Transverse colon (tissue), 4 donors: ENCODE results near the gene C2CD4A. TPM values are rescaled to one million over a fixed set of nuclear protein-coding genes. Genes with fewer than 3 reads are reported as not detected.
A peak's percentile ranks its signal among the peaks of the same experiment; 100 is the strongest.

ENCODE experiments used
- DNase-seq: peaks from one replicate; pipeline ENCODE4 v3.0.0-alpha.2; 2019
- H3K27ac ChIP-seq, 4 donors: fragments of 200-600 bp; sonication (generic); 2 replicates each; pipeline ENCODE4 v1.5.1; 2016 to 2018; ENCODE audit warnings: inconsistent platforms in 4 of 4
- H3K27me3 ChIP-seq: fragments of 200-600 bp; sonication (generic); 2 replicates; pipeline ENCODE4 v1.5.1; 2017; ENCODE audit warnings: inconsistent platforms
- H3K36me3 ChIP-seq, 4 donors: fragments of 200-600 bp; sonication (generic); 2 replicates each; pipeline ENCODE4 v1.5.1; 2017 to 2019; ENCODE audit warnings: inconsistent platforms in 4 of 4
- H3K4me1 ChIP-seq, 4 donors: fragments of 200-600 bp; sonication (generic); 2 replicates each; pipeline ENCODE4 v1.5.1; 2017 to 2020; ENCODE audit warnings: inconsistent platforms in 4 of 4
- H3K4me3 ChIP-seq, 4 donors: fragments of 200-600 bp; sonication (generic); 1 replicate in 1 of 4; 2 replicates in 3 of 4; pipeline versions ENCODE4 v1.5.1 to v1.6.1; 2017 to 2019; ENCODE audit warnings: inconsistent platforms in 4 of 4
- H3K9me3 ChIP-seq, 2 donors: fragments of 200-600 bp; sonication (generic); 2 replicates each; pipeline ENCODE4 v1.5.1; 2017 to 2019; ENCODE audit warnings: inconsistent platforms in 2 of 2
- CTCF ChIP-seq, 5 experiments: fragments of 200-600 bp in 3 of 5; fragments of 450-650 bp in 2 of 5; sonication (generic) in 3 of 5; IDR thresholded peaks; 1 replicate in 2 of 5; 2 replicates in 3 of 5; pipeline ENCODE4 v1.5.1; 2016 to 2017; ENCODE audit warnings: antibody characterized with exemption in 5 of 5, inconsistent platforms in 3 of 5, mild to moderate bottlenecking in 2 of 5, moderate library complexity in 1 of 5
- EP300 ChIP-seq: sonication (generic); formaldehyde crosslinking; IDR thresholded peaks from one replicate; pipeline ENCODE4 v1.6.1; 2017; ENCODE audit warnings: antibody characterized with exemption, low read depth
- POLR2A ChIP-seq: fragments of 450-650 bp; IDR thresholded peaks from one replicate; pipeline ENCODE4 v1.6.1; 2016; ENCODE audit warnings: antibody characterized with exemption, mild to moderate bottlenecking, moderate library complexity
- POLR2AphosphoS5 ChIP-seq, 3 donors: sonication (generic); formaldehyde crosslinking; IDR thresholded peaks; one replicate each; pipeline ENCODE4 v1.6.1; 2016; ENCODE audit warnings: antibody characterized with exemption in 3 of 3
- WGBS, 2 donors: methylation state at CpG; one replicate each; pipeline ENCODE4 v1.1.5; 2018; ENCODE audit warnings: low coverage in 1 of 2; 5-methylcytosine and 5-hydroxymethylcytosine counted together
- in situ Hi-C, 4 donors: fragments of 200-750 bp; cut with MboI; loops; one replicate each; pipeline versions ENCODE4 v1.15.0 to v1.15.1; 2017; ENCODE audit warnings: low sequenced_read_pairs in 3 of 4, low pct_ligation_motif_present in 1 of 4, low pct_unique_long_range_greater_than_20kb in 1 of 4
- intact Hi-C: fragments of 100-400 bp; cut with DNase I; formaldehyde crosslinking; loops from one replicate; pipeline ENCODE4 v1.15.1; 2023; ENCODE audit warnings: low total_unique reads
- total RNA-seq, 4 donors: library from RNA; depleted of rRNA; stranded (reverse); fragments of >200 nt; gene quantifications; one replicate each; pipeline ENCODE4 v1.1.0, GENCODE V29; 2016

C2CD4A gene
- total RNA-seq, 4 donors from 2014 or later = 0.14 to 2.8 (median 0.77) TPM

DNA sequence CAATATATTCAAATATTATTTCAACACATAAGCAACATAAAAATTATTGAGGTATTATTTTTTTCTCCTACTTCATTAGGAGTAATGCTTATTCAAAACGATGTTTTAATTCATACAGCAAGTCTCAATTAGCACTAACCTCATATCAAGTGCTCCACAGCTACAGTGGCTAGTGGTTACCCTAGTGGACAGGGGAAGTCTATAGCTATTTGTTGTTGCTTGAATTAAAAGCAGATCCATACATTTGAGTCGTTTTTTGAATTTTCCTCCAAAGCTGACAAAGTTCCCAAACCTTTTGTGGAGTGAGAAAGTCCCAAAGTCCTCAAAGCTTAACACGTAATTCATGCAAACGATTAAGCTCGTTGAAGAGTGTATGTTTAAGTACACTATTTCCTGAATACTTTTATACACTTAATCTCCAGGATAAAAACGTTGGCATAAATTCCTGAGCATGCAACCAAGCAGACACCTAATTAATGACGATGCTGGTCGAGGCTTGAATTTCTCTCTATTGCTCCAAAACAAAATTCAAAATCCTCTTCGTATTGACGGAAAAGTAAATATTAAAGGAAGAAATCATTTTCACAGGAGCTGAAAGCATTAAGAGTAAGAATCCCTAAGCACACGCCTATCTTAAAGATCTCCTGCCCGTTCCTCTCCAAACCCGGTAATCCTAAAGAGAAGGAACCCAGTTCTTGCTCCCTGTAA, 7.5 kb upstream of the C2CD4A start:
- Histone ChIP-seq H3K27ac (peak overlapping the region; percentile 97 to 99 (median 98)), H3K4me3 (peak overlapping the region; percentile 79 to 100 (median 92)), H3K27me3 (no peaks in the 10 kb centered on the region), H3K4me1 (peaks cover 0 to 28% (median 13%) of the 10 kb centered on the region in 4 donors), H3K36me3 (no peaks in the 10 kb centered on the region), H3K9me3 (no peaks in the 10 kb centered on the region)
- 3 to 4% methylated on average over 12 to 13 of the region's 13 CpGs for WGBS, 2 donors
- intact Hi-C loops (no loop called here), in situ Hi-C loops (no loop called here)
- DNase-seq = no peak
- TF ChIP-seq POLR2AphosphoS5 (IDR thresholded peaks at IDR 0.05) = no peak
- TF ChIP-seq CTCF (IDR thresholded peaks at IDR 0.05) = peak in 2 of 5 experiments; percentile 8 to 25

DNA sequence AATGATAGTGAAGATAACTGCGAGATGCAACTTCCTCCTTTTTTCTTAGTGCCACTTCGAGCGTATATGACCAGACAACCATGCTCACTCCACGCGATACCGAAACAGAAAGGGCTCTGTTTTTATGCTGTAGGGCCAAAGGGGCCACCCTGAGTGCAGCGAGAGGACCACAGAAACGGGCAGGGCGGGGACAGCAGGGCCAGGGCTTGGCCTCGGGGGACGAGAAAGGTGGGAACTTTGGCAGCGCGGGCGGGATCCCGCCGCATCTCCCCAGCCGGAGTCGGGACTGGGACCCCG, 7.0 kb upstream of the C2CD4A start:
- in situ Hi-C loops = loop anchor here in 1 of 4 donors (10.0 kb wide), 1 partner anchor 85 kb away; no protein-coding TSS in a partner anchor
- peaks cover 0 to 28% (median 13%) of the 10 kb centered on the region in 4 donors for H3K4me1 ChIP-seq
- no peak for TF ChIP-seq EP300
- no peak for TF ChIP-seq POLR2A
- peak in 2 of 3 donors; percentile 2 to 18 for TF ChIP-seq POLR2AphosphoS5 (IDR thresholded peaks at IDR 0.05)
- TF ChIP-seq CTCF (IDR thresholded peaks at IDR 0.05) = no peak
- no peaks in the 10 kb centered on the region for H3K27me3 ChIP-seq
- H3K4me3 ChIP-seq = peak overlapping the region; percentile 79 to 100 (median 92)
- peak; percentile 76 for DNase-seq
- H3K9me3 ChIP-seq = no peaks in the 10 kb centered on the region
- no peaks in the 10 kb centered on the region for H3K36me3 ChIP-seq
- intact Hi-C loops = no loop called here
- peak overlapping the region; percentile 97 to 99 (median 98) for H3K27ac ChIP-seq
- WGBS, 2 donors = 0 to 1% methylated on average over 2 to 19 of the region's 19 CpGs

DNA sequence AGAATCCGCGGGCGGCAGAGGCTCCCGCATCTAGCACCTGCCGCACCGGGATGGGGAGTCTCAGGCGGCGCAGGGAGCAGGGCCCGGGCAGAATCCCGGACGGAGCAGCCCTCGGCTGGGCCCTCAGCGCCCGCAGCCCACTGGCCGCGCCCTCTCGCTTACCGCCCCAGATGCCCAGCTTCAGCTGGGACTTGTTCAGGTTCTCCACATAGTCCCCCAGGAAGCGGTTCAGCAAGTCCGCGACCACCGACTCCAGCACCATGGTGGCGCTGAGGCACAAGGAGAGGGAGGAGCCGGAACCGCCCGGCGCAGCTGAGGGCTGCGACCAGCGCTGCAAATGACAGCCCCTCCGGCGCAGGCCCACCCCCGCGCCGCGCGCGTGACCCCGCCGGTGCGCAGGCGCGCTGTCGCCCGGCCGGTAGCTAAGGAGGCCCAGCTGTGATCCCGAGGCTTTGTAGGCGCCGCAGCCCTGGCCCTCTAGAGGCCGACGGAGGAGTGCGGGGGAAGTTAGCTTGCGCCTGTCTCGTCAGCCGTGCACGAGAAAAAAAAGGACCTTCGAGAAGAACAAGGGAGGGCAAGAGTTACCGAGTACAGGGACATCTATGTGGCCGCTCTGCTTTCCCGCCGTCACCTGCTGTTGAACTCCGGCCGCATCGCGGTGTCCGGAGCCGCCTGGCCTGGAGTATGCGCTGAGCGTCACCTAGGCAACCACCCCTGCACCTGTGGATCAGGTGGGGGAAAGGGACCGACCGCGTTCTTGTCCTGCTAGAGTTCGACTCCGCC, 6.5 kb upstream of the C2CD4A start, which contains the start of gene VPS13C:
Gene VPS13C, minus strand, starts transcription at position 335 of the 783 bp plus-strand sequence. Its CDS starts 73 bp downstream, at position 262.
- in situ Hi-C loops (loop anchor here in 1 of 4 donors (10.0 kb wide), 1 partner anchor 86 kb away; no protein-coding TSS in a partner anchor), intact Hi-C loops (no loop called here)
- WGBS, 2 donors = 0 to 1% methylated on average over 6 to 58 of the region's 73 CpGs
- peak within 1 kb of the TSS; percentile 97 to 99 (median 98) for H3K27ac ChIP-seq
- H3K9me3 ChIP-seq = no peaks in the 10 kb centered on the region
- no peaks in the 10 kb centered on the region for H3K36me3 ChIP-seq
- H3K27me3 ChIP-seq = no peaks in the 10 kb centered on the region
- peak within 1 kb of the TSS; percentile 79 to 100 (median 92) for H3K4me3 ChIP-seq
- peak; percentile 94 for DNase-seq
- H3K4me1 ChIP-seq = peaks cover 0 to 28% (median 13%) of the 10 kb centered on the region in 4 donors
- TF ChIP-seq POLR2A = peak; percentile 80
- TF ChIP-seq CTCF (IDR thresholded peaks at IDR 0.05) = peak; percentile 69 to 94 (median 80)
- no peak for TF ChIP-seq EP300
- TF ChIP-seq POLR2AphosphoS5 (IDR thresholded peaks at IDR 0.05) = peak; percentile 71 to 89 (median 88)

GRCh38 chr15:62060896-62061280, 5.9 kb upstream of the C2CD4A start:
- no peak for DNase-seq
- Histone ChIP-seq H3K9me3 (no peaks in the 10 kb centered on the region), H3K27ac (peak overlapping the region; percentile 97 to 99 (median 98)), H3K4me3 (peak overlapping the region; percentile 79 to 100 (median 92)), H3K27me3 (peaks cover 3% of the 10 kb centered on the region), H3K36me3 (no peaks in the 10 kb centered on the region), H3K4me1 (peaks cover 0 to 28% (median 13%) of the 10 kb centered on the region in 4 donors)
- in situ Hi-C loops = loop anchor here in 1 of 4 donors (10.0 kb wide), 1 partner anchor 86 kb away; no protein-coding TSS in a partner anchor
- TF ChIP-seq CTCF (IDR thresholded peaks at IDR 0.05) (no peak), POLR2A (no peak), POLR2AphosphoS5 (IDR thresholded peaks at IDR 0.05) (no peak), EP300 (no peak)
- intact Hi-C loops = no loop called here
- 16 to 18% methylated on average over 12 of the region's 12 CpGs for WGBS, 2 donors
